Vagina (tissue), 2 donors: ENCODE data around the gene SLC16A13. TPM values are rescaled to one million over a fixed set of nuclear protein-coding genes. Genes with fewer than 3 reads are reported as not detected.

Source experiments
- DNase-seq, 2 donors: peaks; one replicate each; pipeline ENCODE4 v3.0.0-alpha.2; 2017; ENCODE audit errors: extremely low spot score in 2 of 2
- H3K27ac ChIP-seq: fragments of 200-600 bp; sonication (generic); one replicate; pipeline ENCODE4 v1.5.1; 2019
- H3K27me3 ChIP-seq: fragments of 200-600 bp; sonication (generic); one replicate; pipeline ENCODE4 v1.5.1; 2019
- H3K36me3 ChIP-seq, 2 donors: fragments of 200-600 bp; sonication (generic); one replicate each; pipeline ENCODE4 v1.5.1; 2017 to 2019
- H3K4me1 ChIP-seq: fragments of 200-600 bp; sonication (generic); one replicate; pipeline ENCODE4 v1.5.1; 2019
- H3K4me3 ChIP-seq, 2 donors: fragments of 200-600 bp; sonication (generic); 1 replicate in 1 of 2; 2 replicates in 1 of 2; pipeline ENCODE4 v1.5.1; 2016 to 2019
- H3K9me3 ChIP-seq: fragments of 200-600 bp; sonication (generic); one replicate; pipeline ENCODE4 v1.5.1; 2019
- POLR2A ChIP-seq, 2 donors: fragments of 450-650 bp; IDR thresholded peaks; one replicate each; pipeline ENCODE4 v1.6.1; 2017; ENCODE audit warnings: antibody characterized with exemption in 2 of 2, mild to moderate bottlenecking in 2 of 2, moderate library complexity in 2 of 2
- POLR2AphosphoS5 ChIP-seq, 2 donors: sonication (generic); formaldehyde crosslinking; IDR thresholded peaks; one replicate each; pipeline ENCODE4 v1.9.0; 2017; ENCODE audit warnings: antibody characterized with exemption in 2 of 2, mild to moderate bottlenecking in 2 of 2, low read depth in 1 of 2; ENCODE audit not compliant: insufficient read depth in 1 of 2
- intact Hi-C: fragments of 100-400 bp; cut with DNase I; formaldehyde crosslinking; loops from one replicate; pipeline ENCODE4 v1.15.1; 2023
- total RNA-seq: library from RNA; depleted of rRNA; stranded (reverse); fragments of >200 nt; gene quantifications from one replicate; pipeline ENCODE4 v1.2.3, GENCODE V29; 2016
- TF ChIP-seq, protein P1 (sequence below), 3 experiments: fragments of 450-650 bp in 2 of 3; fragments of 200-600 bp in 1 of 3; sonication (generic) in 1 of 3; IDR thresholded peaks; one replicate each; pipeline ENCODE4 v1.5.1; 2017 to 2019; ENCODE audit warnings: antibody characterized with exemption in 3 of 3, mild to moderate bottlenecking in 2 of 3, moderate library complexity in 2 of 3

Gene SLC16A13
- total RNA-seq, 1 donor from 2014 or later: 2.0 TPM

- no peaks in the 10 kb centered on the region for H3K9me3 ChIP-seq
- TF ChIP-seq POLR2AphosphoS5 (IDR thresholded peaks at IDR 0.05; ENCODE audit: insufficient read depth in 1 of 2, low read depth in 1 of 2): no peak
- no peak for TF ChIP-seq POLR2A (IDR thresholded peaks at IDR 0.05)
- TF ChIP-seq, protein P1, sequence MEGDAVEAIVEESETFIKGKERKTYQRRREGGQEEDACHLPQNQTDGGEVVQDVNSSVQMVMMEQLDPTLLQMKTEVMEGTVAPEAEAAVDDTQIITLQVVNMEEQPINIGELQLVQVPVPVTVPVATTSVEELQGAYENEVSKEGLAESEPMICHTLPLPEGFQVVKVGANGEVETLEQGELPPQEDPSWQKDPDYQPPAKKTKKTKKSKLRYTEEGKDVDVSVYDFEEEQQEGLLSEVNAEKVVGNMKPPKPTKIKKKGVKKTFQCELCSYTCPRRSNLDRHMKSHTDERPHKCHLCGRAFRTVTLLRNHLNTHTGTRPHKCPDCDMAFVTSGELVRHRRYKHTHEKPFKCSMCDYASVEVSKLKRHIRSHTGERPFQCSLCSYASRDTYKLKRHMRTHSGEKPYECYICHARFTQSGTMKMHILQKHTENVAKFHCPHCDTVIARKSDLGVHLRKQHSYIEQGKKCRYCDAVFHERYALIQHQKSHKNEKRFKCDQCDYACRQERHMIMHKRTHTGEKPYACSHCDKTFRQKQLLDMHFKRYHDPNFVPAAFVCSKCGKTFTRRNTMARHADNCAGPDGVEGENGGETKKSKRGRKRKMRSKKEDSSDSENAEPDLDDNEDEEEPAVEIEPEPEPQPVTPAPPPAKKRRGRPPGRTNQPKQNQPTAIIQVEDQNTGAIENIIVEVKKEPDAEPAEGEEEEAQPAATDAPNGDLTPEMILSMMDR (IDR thresholded peaks at IDR 0.05): no peak
- H3K36me3 ChIP-seq: no peaks in the 10 kb centered on the region
- peaks cover 35% of the 10 kb centered on the region for H3K4me1 ChIP-seq
- intact Hi-C loops: no loop called here
- H3K27ac ChIP-seq: peak overlapping the region; percentile 68
- peak overlapping the region; percentile 48 to 50 for H3K4me3 ChIP-seq
- DNase-seq: no peak
- H3K27me3 ChIP-seq: no peaks in the 10 kb centered on the region
Measured at GRCh38 chr17:7041607-7042500, 6.0 kb downstream of the SLC16A13 start.

GRCh38 chr17:7042501-7043181, 6.8 kb downstream of the SLC16A13 start:
- Histone ChIP-seq H3K9me3 (no peaks in the 10 kb centered on the region), H3K27ac (peak overlapping the region; percentile 68), H3K36me3 (no peaks in the 10 kb centered on the region), H3K4me3 (peak overlapping the region; percentile 48 to 50), H3K4me1 (peaks cover 33% of the 10 kb centered on the region), H3K27me3 (no peaks in the 10 kb centered on the region)
- intact Hi-C loops: no loop called here
- no peak for DNase-seq
- no peak for TF ChIP-seq POLR2AphosphoS5 (IDR thresholded peaks at IDR 0.05; ENCODE audit: insufficient read depth in 1 of 2, low read depth in 1 of 2)
- TF ChIP-seq, protein P1 (IDR thresholded peaks at IDR 0.05): no peak
- no peak for TF ChIP-seq POLR2A (IDR thresholded peaks at IDR 0.05)

DNA sequence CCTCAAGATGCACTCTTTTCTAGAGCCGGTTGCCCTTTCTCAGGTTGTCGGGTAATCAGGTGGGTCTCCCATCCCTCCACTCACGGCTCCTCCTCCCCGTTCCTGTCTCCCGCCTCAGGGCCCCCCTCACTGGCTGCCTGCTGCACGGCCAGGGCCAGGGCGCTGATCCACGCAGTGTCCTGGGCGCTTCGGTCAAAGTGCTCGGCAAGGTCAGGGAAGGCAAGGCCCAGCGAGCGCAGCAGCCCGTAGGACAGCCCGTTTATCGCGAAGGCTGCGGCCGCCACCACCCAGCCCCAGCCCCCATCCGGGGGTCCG, 7.3 kb downstream of the SLC16A13 start:
- TF ChIP-seq, protein P1 (IDR thresholded peaks at IDR 0.05): no peak
- TF ChIP-seq POLR2AphosphoS5 (IDR thresholded peaks at IDR 0.05; ENCODE audit: insufficient read depth in 1 of 2, low read depth in 1 of 2): no peak
- Histone ChIP-seq H3K4me3 (peak overlapping the region; percentile 48 to 50), H3K27ac (peak overlapping the region; percentile 68), H3K36me3 (no peaks in the 10 kb centered on the region), H3K27me3 (no peaks in the 10 kb centered on the region), H3K9me3 (no peaks in the 10 kb centered on the region), H3K4me1 (peaks cover 33% of the 10 kb centered on the region)
- no peak for DNase-seq
- intact Hi-C loops: no loop called here

DNA sequence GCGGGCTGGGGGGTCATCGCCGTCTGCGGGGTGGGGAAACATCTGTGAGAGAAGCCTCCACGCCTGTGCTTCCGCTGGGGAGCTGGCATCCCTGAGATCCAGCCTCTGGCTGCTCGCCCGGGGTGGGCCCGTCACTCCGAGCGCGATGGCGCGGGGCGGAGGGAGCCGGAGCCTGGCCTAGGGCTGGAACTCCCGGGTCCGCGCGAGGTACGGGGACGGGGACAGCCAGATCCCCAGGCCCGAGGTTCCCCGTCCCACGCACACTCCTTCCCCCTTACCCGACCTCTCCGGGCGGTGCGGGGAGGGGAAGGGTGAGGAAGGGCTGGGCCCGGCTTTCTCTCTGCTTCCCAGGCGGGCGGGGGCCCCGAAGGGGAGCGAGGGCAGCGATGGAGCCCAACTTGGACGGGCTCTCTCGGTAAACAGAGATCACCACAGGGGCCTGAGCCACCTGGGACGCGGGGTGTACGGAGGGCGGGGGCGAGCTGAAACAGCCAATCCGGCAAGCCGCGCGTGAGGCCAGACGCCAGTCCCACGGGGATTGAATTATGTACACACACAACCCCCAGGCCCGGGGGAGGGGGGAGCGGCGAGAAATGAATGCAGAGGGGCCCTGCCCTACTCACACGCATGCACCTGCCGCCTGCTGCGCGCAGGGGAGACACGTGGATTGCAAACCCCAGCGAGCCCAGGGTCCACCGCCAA, 7.8 kb downstream of the SLC16A13 start, which contains the start of gene SLC16A11:
Gene SLC16A11, minus strand, starts transcription at position 596 of the 702 bp plus-strand sequence. Its CDS starts 579 bp downstream, at position 17.
- Histone ChIP-seq H3K4me3 (peak within 1 kb of the TSS; percentile 48 to 50), H3K9me3 (no peaks in the 10 kb centered on the region), H3K4me1 (peaks cover 33% of the 10 kb centered on the region), H3K36me3 (no peaks in the 10 kb centered on the region), H3K27ac (peak within 1 kb of the TSS; percentile 68), H3K27me3 (no peaks in the 10 kb centered on the region)
- intact Hi-C loops: no loop called here
- DNase-seq: no peak
- TF ChIP-seq, protein P1 (IDR thresholded peaks at IDR 0.05): no peak
- TF ChIP-seq POLR2AphosphoS5 (IDR thresholded peaks at IDR 0.05; ENCODE audit: insufficient read depth in 1 of 2, low read depth in 1 of 2): peak in 1 of 2 donors; percentile 40
- no peak for TF ChIP-seq POLR2A (IDR thresholded peaks at IDR 0.05)
